GM18519 (cell line): Measurements from ENCODE around the gene IZUMO4.
"Not testable (repeated sequence)": the region's sequence is repeated elsewhere in the genome, so short reads cannot be mapped to it uniquely, and the experiment has no call there.

Experiments
- ATAC-seq: cut with Tn5 transposase; IDR thresholded peaks from one replicate; pipeline ENCODE4 v1.9.1; 2021; ENCODE audit warnings: mild to moderate bottlenecking, moderate library complexity; ENCODE audit not compliant: unreplicated experiment, low FRiP score

Gene IZUMO4

GRCh38 chr19:2080336-2080988, 16.3 kb upstream of the IZUMO4 start:
- no peak for ATAC-seq

GRCh38 chr19:2081873-2082810, 14.6 kb upstream of the IZUMO4 start:
- no peak for ATAC-seq

GRCh38 chr19:2083174-2083854, 13.4 kb upstream of the IZUMO4 start:
- ATAC-seq = no peak

- peak; percentile 30 for ATAC-seq
Measured at GRCh38 chr19:2084993-2085720, 11.6 kb upstream of the IZUMO4 start.

- not testable (repeated sequence) for ATAC-seq
Measured at GRCh38 chr19:2086695-2087620, 9.8 kb upstream of the IZUMO4 start.

- no peak for ATAC-seq
Measured at GRCh38 chr19:2087621-2088100, 9.1 kb upstream of the IZUMO4 start.

DNA sequence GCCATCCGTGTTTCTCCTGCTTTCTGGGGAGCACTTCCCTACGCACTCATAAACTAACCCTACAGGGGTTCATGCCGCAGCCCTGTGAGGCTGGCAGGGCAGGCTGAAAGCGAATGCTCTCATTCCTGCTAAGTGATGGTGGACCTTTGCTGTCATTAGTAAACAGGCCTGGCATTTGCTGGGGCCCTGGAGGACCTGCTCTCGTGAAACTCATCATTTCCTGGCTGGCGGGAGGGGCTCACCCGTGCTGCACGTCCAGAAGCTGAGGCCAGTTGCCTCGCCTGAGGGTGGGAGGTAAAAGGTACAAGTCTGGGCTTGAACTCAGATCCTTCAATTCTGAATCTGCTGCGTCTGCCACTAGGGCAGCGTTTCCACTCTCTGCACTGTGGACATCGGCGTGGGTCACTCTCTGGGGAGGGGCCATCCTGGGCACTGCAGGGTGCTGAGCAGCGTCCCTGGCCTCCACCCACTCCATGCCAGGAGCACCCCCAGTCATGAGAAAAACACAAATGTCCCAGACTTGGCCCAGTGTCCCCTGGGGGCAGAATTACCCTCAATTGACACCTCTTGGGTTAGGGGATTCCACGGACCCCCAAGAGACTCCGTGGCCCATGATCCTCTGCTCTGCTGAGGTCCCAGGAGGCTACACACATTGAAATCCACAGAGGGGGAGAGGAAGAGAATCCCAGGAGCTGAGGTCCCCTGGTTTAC, 7.6 kb upstream of the IZUMO4 start:
- ATAC-seq = no peak

- ATAC-seq = no peak
Measured at GRCh38 chr19:2089727-2090053, 7.0 kb upstream of the IZUMO4 start.

- not testable (repeated sequence) for ATAC-seq
Measured at GRCh38 chr19:2091926-2092525, 4.7 kb upstream of the IZUMO4 start.

GRCh38 chr19:2096034-2096479, 658 bp upstream of the IZUMO4 start, which contains the start of gene MOB3A:
TSS of gene MOB3A (minus strand) at chr19:2096326. CDS start at chr19:2078560, 17,766 bp downstream.
- peak; percentile 26 for ATAC-seq

- no peak for ATAC-seq
Measured at GRCh38 chr19:2097203-2097885, 629 bp downstream of the IZUMO4 start.

- ATAC-seq = no peak
Measured at GRCh38 chr19:2097886-2098327, 1.2 kb downstream of the IZUMO4 start.

GRCh38 chr19:2099054-2099501, 2.4 kb downstream of the IZUMO4 start:
- ATAC-seq = no peak

GRCh38 chr19:2099937-2100718, 3.4 kb downstream of the IZUMO4 start:
- no peak for ATAC-seq

DNA sequence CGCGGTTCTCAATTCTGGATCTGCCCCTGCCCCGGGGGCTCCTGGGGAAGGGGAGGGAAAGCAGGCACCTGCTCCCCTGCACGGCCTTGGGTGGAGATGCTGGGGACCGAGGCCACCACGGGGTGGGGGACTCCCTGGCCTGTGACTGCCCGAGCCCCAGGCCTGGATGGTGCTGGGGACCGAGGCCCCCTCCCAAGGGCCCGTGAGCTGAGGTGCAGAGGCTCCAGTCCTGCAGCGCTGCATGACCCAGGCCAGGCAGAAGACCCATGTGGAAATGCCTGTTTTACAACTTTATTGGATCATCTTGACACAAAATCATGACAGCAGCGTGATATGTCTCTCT, 4.0 kb downstream of the IZUMO4 start:
- ATAC-seq = no peak

- no peak for ATAC-seq
Measured at GRCh38 chr19:2101417-2102335, 5.0 kb downstream of the IZUMO4 start.
